Pancreas (tissue), 10 donors: ENCODE data around the gene RFXAP. TPM values are rescaled to one million over a fixed set of nuclear protein-coding genes. Genes with fewer than 3 reads are reported as not detected.

Experiments
- ATAC-seq, 4 donors: fragments of 200-7000 bp; cut with Tn5 transposase; one replicate each; pipeline versions ENCODE4 v1.8.0 to v1.9.1; 2020; ENCODE audit warnings: mild to moderate bottlenecking in 4 of 4, moderate library complexity in 4 of 4
- DNase-seq, 6 donors: peaks; one replicate each; pipeline ENCODE4 v3.0.0-alpha.2; 2020
- FAIRE-seq: peaks from 2 replicates; lab custom pipeline; 2012; peaks lifted over from hg19 to GRCh38; lab: Jason Lieb, UNC
- H3K27ac ChIP-seq, 4 donors: fragments of 200-600 bp; sonication (generic); 1 replicate in 3 of 4; 2 replicates in 1 of 4; pipeline versions ENCODE4 v1.5.0 to v1.8.0; 2020
- H3K27me3 ChIP-seq, 4 donors: fragments of 200-600 bp; one replicate each; pipeline ENCODE4 v1.8.0; 2021
- H3K36me3 ChIP-seq, 3 donors: fragments of 200-600 bp; sonication (generic) in 1 of 3; one replicate each; pipeline versions ENCODE4 v1.5.0 to v1.8.0; 2020 to 2021
- H3K4me1 ChIP-seq, 3 donors: fragments of 200-600 bp; one replicate each; pipeline ENCODE4 v1.8.0; 2021
- H3K4me3 ChIP-seq, 4 donors: fragments of 200-600 bp; sonication (generic) in 2 of 4; one replicate each; pipeline versions ENCODE4 v1.5.0 to v1.8.0; 2020 to 2021
- H3K9me3 ChIP-seq, 4 donors: fragments of 200-600 bp; one replicate each; pipeline ENCODE4 v1.8.0; 2021
- WGBS, 2 donors: extraction: QIAGEN DNeasy Blood & Tissue Kit; methylation state at CpG; one replicate each; pipeline ENCODE4 v1.1.7; 2013; 5-methylcytosine and 5-hydroxymethylcytosine counted together
- intact Hi-C, 3 donors: fragments of 100-400 bp; cut with DNase I; formaldehyde crosslinking; loops; one replicate each; pipeline versions ENCODE4 v1.11.1 to v1.14.2; 2022
- polyA plus RNA-seq, 2 donors: library from polyadenylated mRNA; stranded (reverse); fragments of 200-250 nt; gene quantifications; one replicate each; pipeline ENCODE4 v1.2.3, GENCODE V29; 2013
- total RNA-seq, 6 donors: library from RNA; stranded (reverse); fragmentation: NEBNext Ultra II Directional in 4 of 6; extraction: Animal tissue kit (Norgen Biotek cat#: 25700) in 4 of 6; gene quantifications; one replicate each; pipeline versions ENCODE4 v1.2.1 to v1.2.4, GENCODE V29; 2021 to 2023
- TF ChIP-seq, protein P1 (sequence below), 4 donors: fragments of 200-600 bp; sonication (generic) in 3 of 4; IDR thresholded peaks; one replicate each; pipeline versions ENCODE4 v1.5.0 to v1.8.0; 2021; ENCODE audit warnings: antibody characterized with exemption in 4 of 4
- donor health status: healthy with polysubstance abuse.
- donor health status: DM: no; HTN: no; CAD: no; lungs with moderate emphysema.
- donor health status: DM: no; HTN: no; CAD: no.
- donor health status: control.
- donor health status: control.
- donor health status: Bipolar disorder and iron deficiency.
- donor health status: DM: yes; HTN: yes; CAD: no.
- donor health status: DM: no; HTN: no; CAD: no.
- donor health status: DM: no; HTN: no; CAD: no.
- donor health status: DM: yes; HTN: yes; CAD: no.

Gene RFXAP
- total and polyA plus RNA-seq, 8 donors, result 1.8 to 4.1 (median 2.3) TPM

DNA sequence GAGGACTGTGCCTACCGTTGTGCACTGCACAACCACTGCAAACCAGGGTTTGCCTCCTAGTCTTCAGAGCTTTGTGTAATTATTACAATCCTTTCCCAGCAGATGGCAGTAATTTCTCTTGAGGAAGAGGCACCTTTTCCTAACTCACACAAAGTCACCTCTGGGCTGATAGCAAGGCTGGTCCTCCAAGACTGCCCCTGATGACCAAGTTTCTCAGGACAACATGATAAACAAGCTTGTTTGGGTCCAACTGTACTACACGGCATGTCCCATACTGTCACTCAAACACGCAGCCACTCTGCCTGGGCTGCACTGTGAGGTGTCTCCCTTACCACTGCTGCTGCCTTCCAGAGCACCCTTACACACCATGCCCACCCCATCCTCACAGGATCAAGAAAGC is 39.3 kb downstream of the RFXAP start:
- TF ChIP-seq, protein P1, sequence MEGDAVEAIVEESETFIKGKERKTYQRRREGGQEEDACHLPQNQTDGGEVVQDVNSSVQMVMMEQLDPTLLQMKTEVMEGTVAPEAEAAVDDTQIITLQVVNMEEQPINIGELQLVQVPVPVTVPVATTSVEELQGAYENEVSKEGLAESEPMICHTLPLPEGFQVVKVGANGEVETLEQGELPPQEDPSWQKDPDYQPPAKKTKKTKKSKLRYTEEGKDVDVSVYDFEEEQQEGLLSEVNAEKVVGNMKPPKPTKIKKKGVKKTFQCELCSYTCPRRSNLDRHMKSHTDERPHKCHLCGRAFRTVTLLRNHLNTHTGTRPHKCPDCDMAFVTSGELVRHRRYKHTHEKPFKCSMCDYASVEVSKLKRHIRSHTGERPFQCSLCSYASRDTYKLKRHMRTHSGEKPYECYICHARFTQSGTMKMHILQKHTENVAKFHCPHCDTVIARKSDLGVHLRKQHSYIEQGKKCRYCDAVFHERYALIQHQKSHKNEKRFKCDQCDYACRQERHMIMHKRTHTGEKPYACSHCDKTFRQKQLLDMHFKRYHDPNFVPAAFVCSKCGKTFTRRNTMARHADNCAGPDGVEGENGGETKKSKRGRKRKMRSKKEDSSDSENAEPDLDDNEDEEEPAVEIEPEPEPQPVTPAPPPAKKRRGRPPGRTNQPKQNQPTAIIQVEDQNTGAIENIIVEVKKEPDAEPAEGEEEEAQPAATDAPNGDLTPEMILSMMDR (IDR thresholded peaks at IDR 0.05), result peak; percentile 5 to 23 (median 14)
- FAIRE-seq, result no peak
- DNase-seq, result no peak
- Histone ChIP-seq H3K36me3 (no peaks in the 10 kb centered on the region), H3K27me3 (no peaks in the 10 kb centered on the region), H3K27ac (no peak overlapping the region), H3K4me1 (no peaks in the 10 kb centered on the region), H3K9me3 (no peaks in the 10 kb centered on the region), H3K4me3 (no peak overlapping the region)
- 14 to 18% methylated on average over 3 of the region's 3 CpGs for WGBS, 2 donors
- intact Hi-C loops, result no loop called here
- peak in 3 of 4 donors; percentile 77 to 79 (median 77) for ATAC-seq

DNA sequence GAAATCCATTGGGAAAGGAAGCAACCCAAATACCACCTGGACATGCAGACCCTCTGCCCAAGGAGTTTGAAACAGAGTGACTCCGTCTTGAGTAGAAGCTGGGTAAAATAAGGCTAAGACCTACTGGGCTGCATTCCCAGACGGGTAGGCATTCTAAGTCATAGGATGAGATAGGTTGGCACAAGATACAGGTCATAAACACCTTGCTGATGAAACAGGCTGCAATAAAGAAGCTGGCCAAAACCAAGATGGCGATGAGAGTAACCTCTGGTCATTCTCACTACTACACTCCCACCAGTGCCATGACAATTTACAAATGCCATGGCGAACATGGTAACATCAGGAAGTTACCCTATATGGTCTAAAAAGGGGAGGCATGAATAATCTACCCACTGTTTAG is 40.2 kb downstream of the RFXAP start:
- TF ChIP-seq, protein P1 (IDR thresholded peaks at IDR 0.05), result no peak
- DNase-seq (no peak), FAIRE-seq (no peak), ATAC-seq (no peak)
- intact Hi-C loops, result no loop called here
- Histone ChIP-seq H3K27me3 (no peaks in the 10 kb centered on the region), H3K36me3 (no peaks in the 10 kb centered on the region), H3K4me3 (no peak overlapping the region), H3K4me1 (no peaks in the 10 kb centered on the region), H3K27ac (no peak overlapping the region), H3K9me3 (no peaks in the 10 kb centered on the region)
- WGBS, 2 donors, result 65 to 79% methylated on average over 4 of the region's 4 CpGs

- Histone ChIP-seq H3K27ac (no peak overlapping the region), H3K4me3 (no peak overlapping the region), H3K4me1 (no peaks in the 10 kb centered on the region), H3K36me3 (no peaks in the 10 kb centered on the region), H3K27me3 (no peaks in the 10 kb centered on the region), H3K9me3 (no peaks in the 10 kb centered on the region)
- ATAC-seq (no peak), FAIRE-seq (no peak), DNase-seq (no peak)
- TF ChIP-seq, protein P1 (IDR thresholded peaks at IDR 0.05), result no peak
- intact Hi-C loops, result no loop called here
- 67 to 72% methylated on average over 6 of the region's 6 CpGs for WGBS, 2 donors
Observed at GRCh38 chr13:36862002-36862685, 43.1 kb downstream of the RFXAP start.

DNA sequence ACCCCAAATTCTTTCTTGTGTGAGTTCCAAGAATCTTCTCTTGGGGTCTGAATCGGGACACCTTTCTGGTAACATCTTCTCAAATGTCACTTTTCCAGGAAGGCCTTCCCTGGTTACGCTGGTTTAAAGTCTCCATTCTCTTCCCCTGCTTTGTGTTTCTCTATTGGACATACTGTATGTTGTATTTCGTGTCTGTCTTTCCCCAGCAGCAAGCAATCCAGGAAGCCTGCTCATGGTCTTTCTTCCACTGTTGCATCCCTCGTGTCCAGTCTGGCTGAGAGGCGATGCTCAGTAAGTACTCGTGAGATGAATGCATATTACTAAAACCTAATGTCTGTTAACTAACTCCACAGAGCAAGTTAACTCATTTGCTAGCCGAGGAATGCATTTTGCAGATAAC is 43.7 kb downstream of the RFXAP start:
- DNase-seq, result no peak
- no peaks in the 10 kb centered on the region for H3K36me3 ChIP-seq
- H3K4me3 ChIP-seq, result no peak overlapping the region
- no peak for ATAC-seq
- WGBS, 2 donors, result 70 to 79% methylated on average over 7 of the region's 7 CpGs
- no peaks in the 10 kb centered on the region for H3K4me1 ChIP-seq
- no peak overlapping the region for H3K27ac ChIP-seq
- TF ChIP-seq, protein P1 (IDR thresholded peaks at IDR 0.05), result no peak
- H3K9me3 ChIP-seq, result no peaks in the 10 kb centered on the region
- H3K27me3 ChIP-seq, result no peaks in the 10 kb centered on the region
- FAIRE-seq, result no peak
- intact Hi-C loops, result no loop called here

DNA sequence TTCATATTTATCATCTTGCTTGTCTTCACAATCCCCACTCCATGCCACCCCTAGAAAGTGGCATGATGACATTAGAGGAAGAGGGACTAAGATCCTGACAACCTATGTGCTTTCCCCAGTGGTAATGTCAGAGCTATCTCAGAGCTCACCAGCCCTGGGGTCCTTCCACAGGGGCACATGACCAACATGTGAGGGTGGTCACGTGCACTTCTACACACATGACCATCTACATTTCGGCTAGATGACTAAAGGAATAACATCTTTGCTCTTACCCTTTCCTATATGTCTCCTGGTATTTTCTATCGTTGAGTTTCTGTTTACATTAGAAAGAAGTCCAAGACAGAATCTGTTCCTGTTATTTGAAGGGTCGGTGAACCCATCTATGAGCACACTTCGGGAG is 46.2 kb downstream of the RFXAP start:
- no peak overlapping the region for H3K27ac ChIP-seq
- H3K27me3 ChIP-seq, result no peaks in the 10 kb centered on the region
- H3K9me3 ChIP-seq, result no peaks in the 10 kb centered on the region
- no peak for FAIRE-seq
- H3K4me3 ChIP-seq, result no peak overlapping the region
- intact Hi-C loops, result no loop called here
- H3K4me1 ChIP-seq, result no peaks in the 10 kb centered on the region
- H3K36me3 ChIP-seq, result no peaks in the 10 kb centered on the region
- TF ChIP-seq, protein P1 (IDR thresholded peaks at IDR 0.05), result no peak
- WGBS, 2 donors, result 66 to 79% methylated on average over 5 of the region's 5 CpGs
- no peak for DNase-seq
- no peak for ATAC-seq
